ENCODE measurements around the gene PLEKHO1. TPM values are rescaled to one million over a fixed set of nuclear protein-coding genes. Genes with fewer than 3 reads are reported as not detected.

PLEKHO1 gene
- total RNA-seq, 4 donors from 2014 or later: 5.2 to 23.1 (median 14.2) TPM

DNA sequence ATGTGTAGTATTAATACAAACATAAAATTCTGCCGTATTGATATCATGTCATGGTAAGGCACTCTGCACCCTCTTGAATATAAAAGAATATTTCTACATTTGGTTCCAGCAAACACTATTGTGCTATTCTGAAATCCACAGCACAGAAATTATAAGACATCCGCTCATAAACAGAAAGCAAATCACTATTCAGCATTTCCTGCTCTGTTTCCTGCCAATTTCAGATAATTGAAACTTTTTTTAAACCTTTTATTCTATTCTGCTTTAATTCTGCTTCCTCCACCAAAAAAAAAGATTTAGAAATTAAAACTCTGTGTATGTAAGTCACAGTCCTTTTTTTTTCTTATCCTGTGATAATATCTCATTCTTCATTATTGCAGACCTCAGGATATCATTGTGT is 39.6 kb upstream of the PLEKHO1 start:
- no peak for DNase-seq
- Histone ChIP-seq H3K27me3 (no peaks in the 10 kb centered on the region), H3K36me3 (no peaks in the 10 kb centered on the region), H3K4me3 (replicated peaks in 1 of 3) (no peak overlapping the region), H3K27ac (peak overlapping the region in 1 of 3 donors; percentile 37), H3K4me1 (no peaks in the 10 kb centered on the region), H3K9me3 (no peaks in the 10 kb centered on the region)
- intact Hi-C loops (cut with DNase I): no loop called here
- no peak for TF ChIP-seq POLR2A (IDR thresholded peaks at IDR 0.05)
- TF ChIP-seq, protein P1, sequence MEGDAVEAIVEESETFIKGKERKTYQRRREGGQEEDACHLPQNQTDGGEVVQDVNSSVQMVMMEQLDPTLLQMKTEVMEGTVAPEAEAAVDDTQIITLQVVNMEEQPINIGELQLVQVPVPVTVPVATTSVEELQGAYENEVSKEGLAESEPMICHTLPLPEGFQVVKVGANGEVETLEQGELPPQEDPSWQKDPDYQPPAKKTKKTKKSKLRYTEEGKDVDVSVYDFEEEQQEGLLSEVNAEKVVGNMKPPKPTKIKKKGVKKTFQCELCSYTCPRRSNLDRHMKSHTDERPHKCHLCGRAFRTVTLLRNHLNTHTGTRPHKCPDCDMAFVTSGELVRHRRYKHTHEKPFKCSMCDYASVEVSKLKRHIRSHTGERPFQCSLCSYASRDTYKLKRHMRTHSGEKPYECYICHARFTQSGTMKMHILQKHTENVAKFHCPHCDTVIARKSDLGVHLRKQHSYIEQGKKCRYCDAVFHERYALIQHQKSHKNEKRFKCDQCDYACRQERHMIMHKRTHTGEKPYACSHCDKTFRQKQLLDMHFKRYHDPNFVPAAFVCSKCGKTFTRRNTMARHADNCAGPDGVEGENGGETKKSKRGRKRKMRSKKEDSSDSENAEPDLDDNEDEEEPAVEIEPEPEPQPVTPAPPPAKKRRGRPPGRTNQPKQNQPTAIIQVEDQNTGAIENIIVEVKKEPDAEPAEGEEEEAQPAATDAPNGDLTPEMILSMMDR (IDR thresholded peaks at IDR 0.05): no peak
- 76 to 80% methylated on average over 2 of the region's 2 CpGs for WGBS, 2 donors

DNA sequence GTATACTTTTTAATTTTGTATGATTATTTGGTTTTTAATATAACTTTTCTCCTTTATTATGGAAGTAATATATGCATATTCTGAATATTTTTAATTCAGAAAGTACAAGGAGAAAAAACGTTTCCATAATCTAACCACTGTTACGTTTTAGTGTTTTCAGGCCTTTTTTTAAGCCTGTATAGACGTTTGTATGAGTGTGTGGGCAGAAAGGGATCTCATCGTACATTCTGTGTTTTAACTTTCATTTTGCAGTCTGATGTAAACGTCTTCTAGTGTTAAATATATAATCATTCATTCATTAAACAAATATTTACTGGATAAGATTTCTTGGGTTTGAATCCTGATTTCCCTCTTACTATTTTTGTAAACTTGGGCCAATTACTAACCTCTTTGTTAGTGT is 38.0 kb upstream of the PLEKHO1 start:
- Histone ChIP-seq H3K4me3 (replicated peaks in 1 of 3) (no peak overlapping the region), H3K27ac (no peak overlapping the region), H3K27me3 (no peaks in the 10 kb centered on the region), H3K9me3 (no peaks in the 10 kb centered on the region), H3K4me1 (no peaks in the 10 kb centered on the region), H3K36me3 (no peaks in the 10 kb centered on the region)
- WGBS, 2 donors: 80 to 83% methylated on average over 5 of the region's 5 CpGs
- no peak for TF ChIP-seq POLR2A (IDR thresholded peaks at IDR 0.05)
- TF ChIP-seq, protein P1 (IDR thresholded peaks at IDR 0.05): no peak
- no peak for DNase-seq
- intact Hi-C loops (cut with DNase I): no loop called here

DNA sequence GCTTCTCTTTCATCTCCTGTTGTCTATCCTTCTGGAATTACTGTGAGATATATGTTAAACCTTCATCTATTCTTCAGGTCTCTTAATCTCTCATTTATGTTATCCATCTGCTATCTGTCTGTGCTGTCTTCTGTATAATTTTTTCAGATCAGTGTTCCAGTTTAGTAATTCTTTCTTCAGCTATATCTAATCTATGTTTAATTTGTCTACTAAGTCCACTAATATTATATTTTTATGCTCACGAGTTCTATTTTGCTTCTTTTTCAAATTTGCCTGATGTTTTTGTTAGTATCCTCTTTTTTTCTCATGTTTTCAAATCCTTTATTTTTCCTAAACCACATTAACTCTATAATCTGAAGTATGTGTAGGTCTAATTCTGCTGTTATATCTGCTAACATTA is 34.6 kb upstream of the PLEKHO1 start:
- Histone ChIP-seq H3K4me3 (replicated peaks in 1 of 3) (no peak overlapping the region), H3K36me3 (no peaks in the 10 kb centered on the region), H3K4me1 (no peaks in the 10 kb centered on the region), H3K27me3 (no peaks in the 10 kb centered on the region), H3K9me3 (no peaks in the 10 kb centered on the region), H3K27ac (no peak overlapping the region)
- intact Hi-C loops (cut with DNase I): no loop called here
- no peak for TF ChIP-seq POLR2A (IDR thresholded peaks at IDR 0.05)
- TF ChIP-seq, protein P1 (IDR thresholded peaks at IDR 0.05): no peak
- 93 to 98% methylated on average over 1 of the region's 1 CpG for WGBS, 2 donors
- no peak for DNase-seq

DNA sequence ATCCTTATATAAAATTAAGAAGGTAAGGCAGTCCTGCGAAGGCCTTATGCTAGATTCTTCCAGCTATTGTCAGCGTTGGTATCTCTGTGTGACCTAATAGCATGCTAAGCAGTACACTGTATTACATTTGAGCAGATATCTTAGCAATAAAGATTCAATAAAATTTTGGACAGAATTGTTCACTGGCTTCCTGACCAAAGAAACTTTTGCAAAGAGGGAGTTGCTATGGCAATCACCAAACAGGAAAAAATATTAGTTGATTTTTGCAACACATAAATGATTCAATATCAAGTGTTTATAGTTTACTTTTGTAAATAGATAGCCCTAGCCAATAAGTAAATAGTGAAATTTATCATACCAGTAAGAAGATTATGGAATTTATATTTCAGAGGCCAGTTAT is 31.0 kb upstream of the PLEKHO1 start:
- no peaks in the 10 kb centered on the region for H3K4me1 ChIP-seq
- no peaks in the 10 kb centered on the region for H3K36me3 ChIP-seq
- no peaks in the 10 kb centered on the region for H3K9me3 ChIP-seq
- no peaks in the 10 kb centered on the region for H3K27me3 ChIP-seq
- intact Hi-C loops (cut with DNase I): no loop called here
- TF ChIP-seq, protein P1 (IDR thresholded peaks at IDR 0.05): no peak
- TF ChIP-seq POLR2A (IDR thresholded peaks at IDR 0.05): no peak
- DNase-seq: no peak
- no peak overlapping the region for H3K4me3 ChIP-seq (replicated peaks in 1 of 3)
- no peak overlapping the region for H3K27ac ChIP-seq
- 71 to 81% methylated on average over 2 of the region's 2 CpGs for WGBS, 2 donors

DNA sequence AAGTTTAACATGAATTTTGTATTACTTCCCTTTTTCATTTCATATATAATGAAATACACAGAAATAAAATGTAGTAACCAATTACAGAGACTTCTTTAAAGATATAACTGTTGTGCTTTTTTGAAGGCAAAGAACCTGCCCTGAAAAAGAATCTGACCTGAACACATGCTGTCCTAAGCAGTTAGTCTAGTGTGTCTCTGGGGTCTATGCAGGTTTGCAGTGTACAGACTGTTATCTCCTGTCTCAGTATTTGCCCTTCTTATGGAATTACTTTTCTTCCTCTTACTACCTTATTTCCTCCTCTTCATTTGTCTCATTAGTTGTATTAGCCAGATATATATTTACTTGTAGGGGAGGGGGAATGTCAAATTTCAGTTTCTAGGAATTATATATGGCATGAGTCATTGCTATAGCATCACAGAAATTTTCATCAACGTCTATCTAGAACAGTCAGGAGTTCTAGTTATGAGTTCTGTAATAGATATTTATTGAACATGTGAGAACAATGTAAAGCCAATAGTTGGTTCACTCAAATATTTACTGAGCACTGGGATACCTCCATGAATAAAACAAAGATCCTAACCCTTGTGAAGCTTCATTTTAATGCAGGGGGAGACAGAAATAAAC is 28.4 kb upstream of the PLEKHO1 start:
- 70 to 95% methylated on average over 1 of the region's 1 CpG for WGBS, 2 donors

More for the DNA sequence above, 28.4 kb upstream of the PLEKHO1 start:
- Histone ChIP-seq H3K4me3 (replicated peaks in 1 of 3) (no peak overlapping the region), H3K27ac (no peak overlapping the region), H3K27me3 (no peaks in the 10 kb centered on the region), H3K9me3 (no peaks in the 10 kb centered on the region), H3K4me1 (no peaks in the 10 kb centered on the region), H3K36me3 (no peaks in the 10 kb centered on the region)
- TF ChIP-seq, protein P1 (IDR thresholded peaks at IDR 0.05): no peak
- no peak for TF ChIP-seq POLR2A (IDR thresholded peaks at IDR 0.05)
- intact Hi-C loops (cut with DNase I): no loop called here
- no peak for DNase-seq

Measured in thyroid gland (tissue), 4 donors.